HuH-7 (cell line): ENCODE data around the gene RAPH1.

Experiments used
- DNase-seq: peaks from one replicate; pipeline ENCODE4 v3.0.0; 2011; ENCODE audit warnings: low spot score

Gene RAPH1, protein sequence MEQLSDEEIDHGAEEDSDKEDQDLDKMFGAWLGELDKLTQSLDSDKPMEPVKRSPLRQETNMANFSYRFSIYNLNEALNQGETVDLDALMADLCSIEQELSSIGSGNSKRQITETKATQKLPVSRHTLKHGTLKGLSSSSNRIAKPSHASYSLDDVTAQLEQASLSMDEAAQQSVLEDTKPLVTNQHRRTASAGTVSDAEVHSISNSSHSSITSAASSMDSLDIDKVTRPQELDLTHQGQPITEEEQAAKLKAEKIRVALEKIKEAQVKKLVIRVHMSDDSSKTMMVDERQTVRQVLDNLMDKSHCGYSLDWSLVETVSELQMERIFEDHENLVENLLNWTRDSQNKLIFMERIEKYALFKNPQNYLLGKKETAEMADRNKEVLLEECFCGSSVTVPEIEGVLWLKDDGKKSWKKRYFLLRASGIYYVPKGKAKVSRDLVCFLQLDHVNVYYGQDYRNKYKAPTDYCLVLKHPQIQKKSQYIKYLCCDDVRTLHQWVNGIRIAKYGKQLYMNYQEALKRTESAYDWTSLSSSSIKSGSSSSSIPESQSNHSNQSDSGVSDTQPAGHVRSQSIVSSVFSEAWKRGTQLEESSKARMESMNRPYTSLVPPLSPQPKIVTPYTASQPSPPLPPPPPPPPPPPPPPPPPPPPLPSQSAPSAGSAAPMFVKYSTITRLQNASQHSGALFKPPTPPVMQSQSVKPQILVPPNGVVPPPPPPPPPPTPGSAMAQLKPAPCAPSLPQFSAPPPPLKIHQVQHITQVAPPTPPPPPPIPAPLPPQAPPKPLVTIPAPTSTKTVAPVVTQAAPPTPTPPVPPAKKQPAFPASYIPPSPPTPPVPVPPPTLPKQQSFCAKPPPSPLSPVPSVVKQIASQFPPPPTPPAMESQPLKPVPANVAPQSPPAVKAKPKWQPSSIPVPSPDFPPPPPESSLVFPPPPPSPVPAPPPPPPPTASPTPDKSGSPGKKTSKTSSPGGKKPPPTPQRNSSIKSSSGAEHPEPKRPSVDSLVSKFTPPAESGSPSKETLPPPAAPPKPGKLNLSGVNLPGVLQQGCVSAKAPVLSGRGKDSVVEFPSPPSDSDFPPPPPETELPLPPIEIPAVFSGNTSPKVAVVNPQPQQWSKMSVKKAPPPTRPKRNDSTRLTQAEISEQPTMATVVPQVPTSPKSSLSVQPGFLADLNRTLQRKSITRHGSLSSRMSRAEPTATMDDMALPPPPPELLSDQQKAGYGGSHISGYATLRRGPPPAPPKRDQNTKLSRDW

DNA sequence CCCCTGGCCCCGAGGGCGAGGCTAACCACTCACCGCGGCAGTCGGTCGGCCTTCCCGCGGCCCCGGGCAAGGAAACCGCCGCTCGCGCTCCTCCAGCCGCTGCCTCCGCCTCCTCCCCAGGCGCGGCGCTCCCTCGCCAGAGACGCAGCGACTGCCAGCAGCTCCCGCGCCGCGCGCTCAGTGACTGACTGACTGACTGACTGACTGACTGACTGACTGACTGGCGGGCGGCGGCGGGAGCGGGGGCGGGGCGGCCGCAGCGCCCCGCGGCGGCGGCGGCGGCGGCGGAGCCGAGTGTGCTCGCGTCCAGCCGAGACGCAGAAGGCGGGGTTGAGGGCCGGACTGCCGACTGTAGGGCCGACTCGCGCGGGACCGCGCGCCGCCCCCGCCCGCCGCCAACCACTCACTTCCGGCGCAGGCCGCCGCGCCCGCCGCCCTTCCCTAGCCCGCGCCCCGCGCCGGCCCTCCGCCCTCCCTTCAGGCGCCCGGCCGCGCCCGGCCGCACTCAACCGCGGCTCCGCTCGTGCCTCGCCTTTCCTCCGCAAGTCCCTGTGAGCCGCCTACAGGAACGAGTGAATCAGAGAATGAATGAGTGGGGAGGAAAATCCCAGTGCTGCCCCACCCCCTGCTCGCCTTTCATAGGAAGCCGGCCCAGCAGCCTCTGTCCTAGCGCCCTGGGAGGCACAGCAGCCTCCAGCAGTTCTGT, at the start of gene RAPH1:
RAPH1 (minus strand) TSS at position 224 of the 706 bp plus-strand sequence. CDS start 39,948 bp downstream, outside the sequence.
- peak; percentile 82 for DNase-seq

DNA sequence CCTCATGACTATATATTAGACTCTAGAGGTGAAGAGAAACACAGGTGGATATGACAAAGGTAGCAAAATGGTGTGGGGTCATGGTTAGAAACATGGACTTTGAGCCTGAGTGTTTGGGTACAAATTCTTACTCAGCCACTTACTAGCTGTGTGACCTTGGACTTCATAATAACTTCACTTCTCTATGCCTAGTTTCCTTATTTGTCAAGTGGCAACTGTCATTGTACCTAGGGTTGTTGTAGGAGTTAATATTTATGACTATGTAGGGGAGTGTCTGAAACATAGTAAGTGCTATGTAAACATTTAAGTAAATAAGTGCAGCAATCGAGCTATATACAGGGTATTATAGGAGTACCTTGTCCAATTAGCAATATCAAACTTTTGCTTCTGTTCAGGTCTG, 49.7 kb upstream of the RAPH1 start:
- peak; percentile 16 for DNase-seq

DNA sequence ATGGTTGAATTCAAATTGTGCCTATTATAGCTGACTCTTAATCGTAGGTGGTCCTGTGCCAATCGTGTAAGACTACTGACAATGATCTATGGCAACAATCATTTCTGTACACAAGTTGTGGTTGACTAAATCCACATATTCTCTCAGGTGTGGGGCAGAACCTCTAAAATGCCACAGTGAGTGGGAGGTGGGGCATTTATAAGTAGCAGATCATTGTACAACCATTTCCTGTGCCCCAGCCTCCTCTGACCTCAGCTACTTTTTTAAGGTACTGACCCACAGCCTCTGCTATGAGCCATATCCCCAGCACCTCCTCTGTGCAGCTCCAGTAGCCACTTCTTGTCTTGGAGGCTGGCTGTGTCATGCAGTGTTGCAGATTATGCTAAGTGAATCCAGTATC, 48.6 kb upstream of the RAPH1 start:
- DNase-seq: no peak

DNA sequence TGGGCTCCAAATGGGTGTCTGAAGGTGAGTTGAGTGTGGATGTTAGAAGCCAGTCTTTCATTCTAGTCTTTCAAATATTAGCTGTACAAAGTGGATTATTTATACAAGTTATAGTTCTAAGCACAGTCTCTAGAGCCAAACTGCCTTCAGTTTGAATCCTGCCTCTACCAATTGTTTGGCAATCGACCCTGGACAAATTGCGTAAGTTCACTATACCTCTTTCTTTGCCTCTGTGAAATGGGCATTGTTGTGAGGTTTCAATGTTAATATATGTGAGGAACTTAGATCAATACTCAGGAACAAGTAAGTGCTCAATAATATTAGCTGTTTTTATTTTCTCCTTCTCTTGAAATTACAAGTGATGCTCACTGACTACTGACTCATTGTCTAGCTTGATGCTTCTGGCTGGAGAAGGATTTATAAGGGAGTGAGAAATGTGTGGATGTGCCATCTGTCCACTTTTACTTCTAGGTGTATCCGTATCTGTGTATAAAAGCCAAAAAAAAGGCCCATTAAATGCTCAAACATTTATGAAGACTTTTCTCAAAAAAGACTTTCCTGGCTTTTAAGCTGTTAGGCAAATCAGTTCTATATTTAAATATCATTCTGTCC, 48.1 kb upstream of the RAPH1 start:
- DNase-seq: no peak

DNA sequence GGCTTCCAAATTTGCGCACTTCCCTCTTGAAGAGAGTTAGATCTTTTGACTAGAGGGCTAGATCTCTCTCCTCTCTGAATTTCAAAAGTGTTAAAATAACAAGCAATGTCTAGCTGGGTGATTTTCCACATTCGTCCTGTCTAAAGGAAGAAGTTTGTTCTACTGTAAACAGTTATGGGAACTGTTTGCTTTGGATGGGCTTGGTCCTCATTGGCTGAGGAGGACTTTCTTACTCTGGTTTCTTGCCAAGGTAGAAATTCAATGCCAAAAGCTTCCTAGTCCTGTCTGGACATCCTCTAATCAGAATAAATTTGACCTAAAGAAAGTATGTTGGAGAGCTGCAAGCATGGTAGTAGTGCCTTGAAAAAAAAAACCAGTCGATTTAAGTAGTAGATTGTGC, 47.4 kb upstream of the RAPH1 start:
- DNase-seq: no peak

DNA sequence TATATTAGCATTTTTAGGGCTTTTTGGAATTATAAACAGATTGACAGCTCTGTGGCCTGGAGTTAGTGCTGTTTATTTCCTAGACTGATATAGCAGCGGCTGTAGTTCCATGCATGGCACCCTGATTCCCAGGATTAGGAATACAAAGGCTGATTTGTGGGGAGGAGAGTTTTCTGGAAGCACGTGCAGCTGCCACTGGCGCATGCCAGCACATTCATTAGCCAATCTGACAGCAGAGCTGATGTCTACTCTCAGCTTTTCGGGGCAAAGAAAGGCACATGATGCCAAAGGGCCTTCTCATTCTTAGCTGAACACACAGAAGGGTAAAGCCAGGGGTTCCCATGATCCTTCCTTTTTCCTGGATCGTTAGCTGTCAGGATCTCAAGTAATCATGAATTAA, 45.7 kb upstream of the RAPH1 start:
- no peak for DNase-seq

DNA sequence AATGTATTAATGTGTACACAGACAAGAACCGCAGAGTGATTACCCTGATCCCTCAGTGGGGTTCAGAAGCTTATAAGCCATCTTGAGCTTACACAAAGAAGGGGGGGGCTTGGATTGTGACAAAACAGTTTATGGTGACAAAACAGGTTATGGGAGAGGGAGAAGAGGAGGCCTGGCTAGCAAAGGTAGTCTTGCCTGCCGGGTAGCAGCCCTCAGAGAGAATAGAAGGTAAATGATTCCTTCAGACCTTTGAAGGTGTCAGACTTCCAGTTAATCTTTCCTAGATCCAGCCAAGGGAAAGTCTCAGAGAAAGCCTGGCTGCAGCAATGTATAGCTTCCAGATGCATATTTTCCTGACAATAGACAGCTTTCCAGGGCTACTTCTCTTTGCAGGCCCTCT, 44.6 kb upstream of the RAPH1 start:
- no peak for DNase-seq

DNA sequence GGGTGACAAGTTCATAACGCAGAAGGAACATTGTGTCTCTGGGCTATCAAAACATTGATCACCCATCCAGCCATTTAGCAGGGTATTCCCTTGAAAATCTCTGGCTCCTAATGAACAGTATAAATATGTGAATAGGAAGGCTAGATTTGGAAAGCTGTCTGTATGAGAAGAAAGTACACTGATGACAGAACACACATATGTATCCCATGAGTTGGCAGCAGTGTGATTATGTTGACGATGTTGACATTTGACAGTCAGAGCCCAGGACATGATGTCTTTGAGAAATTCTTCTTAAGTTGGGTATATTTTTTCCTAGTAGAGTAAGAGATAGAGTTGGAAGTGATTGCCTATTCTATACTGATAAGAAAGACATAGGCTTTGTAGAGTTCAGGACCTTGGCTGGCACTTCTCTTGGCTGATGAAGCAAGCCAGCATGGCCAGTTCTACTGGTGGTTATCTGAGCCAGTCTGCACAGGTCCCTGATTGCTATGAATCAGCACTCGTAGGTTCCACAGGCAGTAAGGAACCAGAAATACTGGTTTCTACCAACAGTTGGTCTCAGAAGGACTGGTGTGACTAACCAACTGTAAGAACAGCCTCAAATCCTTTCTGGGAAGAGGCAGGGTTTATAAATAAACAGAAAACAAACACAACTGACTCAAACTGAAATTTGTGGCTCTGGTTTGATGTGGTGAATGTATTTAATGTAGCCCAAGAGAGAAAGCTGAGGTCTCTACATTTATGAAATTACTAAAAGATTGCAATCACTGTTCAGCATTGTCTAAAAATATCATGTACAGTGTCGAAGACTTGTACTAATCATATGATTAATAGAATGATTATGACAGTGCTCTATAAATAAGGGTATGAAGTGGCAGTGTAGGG, 43.9 kb upstream of the RAPH1 start:
- DNase-seq: no peak

DNA sequence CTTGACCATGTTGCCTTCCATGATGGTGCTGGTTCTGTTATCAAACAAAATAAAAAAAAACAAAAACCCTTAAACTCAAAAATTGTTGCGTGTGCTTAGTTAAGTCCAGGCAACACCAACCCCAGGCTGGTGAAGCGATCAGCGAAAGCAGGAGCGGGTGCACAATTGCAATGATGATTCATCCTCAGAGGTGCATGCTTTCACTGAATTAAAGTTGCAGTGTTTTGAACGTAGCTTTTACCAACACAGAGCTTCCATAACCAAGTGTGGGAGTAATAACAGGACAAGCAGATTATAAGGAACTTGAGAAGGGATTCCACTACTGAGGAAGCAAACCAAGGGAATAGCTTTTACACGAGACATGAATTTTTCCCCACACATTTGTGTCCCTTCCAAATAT, 39.7 kb upstream of the RAPH1 start:
- DNase-seq: no peak

DNA sequence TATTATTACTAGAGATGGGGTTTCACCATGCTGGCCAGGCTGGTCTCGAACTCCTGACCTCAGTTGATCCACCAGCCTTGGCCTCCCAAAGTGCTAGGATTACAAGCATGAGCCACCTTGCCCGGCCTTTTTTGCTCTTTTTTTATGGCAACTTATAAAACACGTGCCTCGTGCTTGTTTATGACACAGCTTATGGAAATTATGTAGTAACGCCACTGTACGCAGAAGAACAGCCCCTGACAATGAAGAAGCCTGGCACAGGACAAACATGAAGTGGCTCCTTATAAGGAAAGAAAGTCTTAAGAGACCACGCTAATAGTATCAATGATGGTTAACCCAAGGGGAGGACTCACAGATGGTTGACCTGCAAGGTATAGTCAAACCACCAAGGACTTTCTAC, 37.2 kb upstream of the RAPH1 start:
- DNase-seq: no peak

DNA sequence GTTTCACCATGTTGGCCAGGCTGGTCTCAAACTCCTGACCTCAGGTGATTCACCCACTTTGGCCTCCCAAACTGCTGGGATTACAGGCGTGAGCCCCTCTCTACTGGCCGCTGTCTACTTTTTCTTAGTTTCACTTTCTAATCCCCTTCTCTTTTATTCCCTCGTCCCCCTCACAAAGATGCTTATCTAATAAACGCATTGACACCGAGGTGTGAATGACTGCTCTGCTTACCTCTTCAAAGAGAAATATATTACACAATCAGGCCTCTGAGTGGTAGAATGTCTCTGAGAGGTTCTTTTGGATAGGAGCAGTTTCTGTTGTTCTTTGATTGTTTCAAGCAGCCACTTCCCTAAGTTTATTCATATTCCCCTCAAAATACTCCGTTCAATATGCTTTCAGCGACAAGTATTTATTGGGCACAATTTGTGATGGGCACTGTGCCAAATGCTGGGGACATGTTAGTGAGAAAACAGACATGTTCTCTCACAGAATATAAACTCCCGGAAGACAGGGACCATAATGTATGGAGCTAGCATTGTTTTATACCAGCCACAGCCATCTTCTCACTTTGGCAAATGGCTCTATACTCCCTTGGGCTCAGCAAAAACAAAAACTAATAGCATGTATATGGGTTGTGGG, 34.7 kb upstream of the RAPH1 start:
- DNase-seq: no peak

DNA sequence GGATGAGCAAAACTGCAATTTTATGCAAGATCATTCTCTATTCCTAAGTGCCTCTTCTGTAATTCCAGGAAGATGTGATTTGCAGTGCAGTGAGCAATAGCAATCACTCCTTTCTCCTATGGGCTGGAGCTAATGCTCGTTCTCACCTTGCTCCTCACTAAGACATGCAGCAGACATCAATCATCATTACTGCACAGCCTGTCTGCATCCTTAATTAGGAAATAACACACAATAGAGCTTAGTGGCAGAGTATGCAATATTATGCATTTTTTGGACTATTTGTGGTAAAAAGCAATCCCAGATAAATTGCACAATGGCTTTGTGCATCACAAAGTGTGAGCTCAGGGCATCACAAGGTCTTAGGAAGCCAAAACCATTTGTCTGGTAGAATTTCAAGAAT, 32.6 kb upstream of the RAPH1 start:
- no peak for DNase-seq

DNA sequence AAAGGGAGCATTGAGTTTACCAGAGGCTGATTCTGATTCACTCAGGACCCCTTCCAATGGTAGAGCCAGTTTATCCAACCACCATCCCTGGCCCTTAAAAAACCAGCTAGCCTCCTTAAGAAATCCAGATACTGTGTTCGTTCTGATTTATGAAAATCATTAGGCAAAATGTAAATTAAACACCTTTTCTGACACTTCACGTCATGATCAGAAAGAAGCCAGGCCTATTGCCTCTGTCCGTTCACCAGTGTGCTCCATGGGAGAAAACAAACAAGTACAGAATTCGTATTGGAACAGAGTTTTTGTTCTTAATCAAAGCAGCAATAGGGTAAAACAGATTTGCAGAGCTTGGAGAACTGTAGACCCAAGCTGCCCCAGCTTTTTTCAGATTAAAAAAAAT, 31.1 kb upstream of the RAPH1 start:
- no peak for DNase-seq

DNA sequence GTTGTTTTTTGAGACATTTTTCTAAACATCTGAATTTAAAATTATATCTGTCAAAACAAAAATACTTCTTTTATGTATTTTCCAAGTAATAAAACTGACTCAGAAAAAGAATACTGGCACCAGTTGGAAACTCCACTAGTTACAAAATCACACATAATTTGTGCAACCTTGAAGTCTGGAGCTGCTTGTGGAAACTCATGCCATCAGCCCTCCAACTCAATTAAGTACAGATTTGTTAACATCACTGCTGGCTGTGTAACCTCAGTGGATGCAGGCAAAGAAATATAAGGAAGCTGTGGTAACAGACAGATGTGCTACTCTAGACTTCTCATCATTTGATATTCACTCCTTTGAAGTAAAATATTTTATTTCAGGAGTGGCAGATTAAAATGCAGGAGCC, 30.0 kb upstream of the RAPH1 start:
- no peak for DNase-seq

DNA sequence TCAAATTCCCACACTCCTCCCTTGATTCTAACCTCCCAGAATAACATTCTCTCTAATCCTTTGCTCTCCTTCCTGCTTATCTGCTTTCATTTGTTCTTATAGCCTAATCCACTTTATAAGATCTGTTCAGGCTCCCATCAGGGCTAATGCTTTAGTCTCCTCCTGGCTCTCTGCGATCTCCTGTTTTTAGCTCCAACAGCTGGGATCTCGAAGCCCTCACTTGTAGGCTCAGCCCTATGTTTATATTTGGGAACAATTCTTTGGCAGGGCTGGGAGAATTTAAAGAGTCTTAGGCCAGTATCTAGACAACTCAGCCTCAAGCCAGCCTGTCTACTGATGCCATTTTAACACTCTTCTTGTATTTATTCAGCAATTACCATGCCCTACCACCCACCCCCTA, 27.2 kb upstream of the RAPH1 start:
- no peak for DNase-seq

DNA sequence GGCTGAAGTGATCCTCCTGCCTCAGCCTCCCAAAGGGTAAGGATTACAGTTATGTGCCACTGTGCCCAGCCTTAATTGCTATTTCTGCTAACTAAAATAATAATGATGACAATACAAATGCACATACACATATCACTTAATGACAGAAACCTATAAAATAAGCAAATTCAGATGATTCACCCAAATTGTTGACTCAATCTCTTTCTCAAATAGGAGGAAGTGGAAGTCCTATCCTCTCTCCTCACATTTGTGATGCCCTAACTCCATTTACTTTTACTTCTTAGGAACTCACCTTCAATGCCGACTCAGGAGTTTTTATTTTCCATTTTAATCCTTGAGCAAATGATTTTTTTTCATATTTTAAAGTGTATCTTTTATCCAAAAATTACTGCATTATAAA, 24.5 kb upstream of the RAPH1 start:
- no peak for DNase-seq

DNA sequence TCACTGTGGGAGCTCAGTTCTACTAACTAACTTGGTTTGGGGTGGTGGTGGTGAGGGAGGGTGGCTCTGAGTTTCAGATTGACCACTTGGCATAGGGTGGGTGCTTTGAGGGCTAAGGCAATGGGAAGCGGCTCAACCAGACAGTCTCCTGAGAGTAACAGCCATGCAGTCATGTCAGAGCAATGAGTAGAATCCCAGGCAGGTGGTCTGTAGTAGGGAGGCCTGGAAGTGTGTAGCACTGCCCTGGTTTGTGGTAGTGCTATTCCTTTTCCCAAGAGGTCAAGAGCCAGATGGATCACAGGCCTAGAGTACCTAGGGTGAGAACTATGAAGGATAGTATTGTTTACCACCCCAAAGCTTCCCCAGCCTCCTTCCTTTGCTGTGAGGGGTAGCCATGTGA, 18.7 kb upstream of the RAPH1 start:
- DNase-seq: no peak

DNA sequence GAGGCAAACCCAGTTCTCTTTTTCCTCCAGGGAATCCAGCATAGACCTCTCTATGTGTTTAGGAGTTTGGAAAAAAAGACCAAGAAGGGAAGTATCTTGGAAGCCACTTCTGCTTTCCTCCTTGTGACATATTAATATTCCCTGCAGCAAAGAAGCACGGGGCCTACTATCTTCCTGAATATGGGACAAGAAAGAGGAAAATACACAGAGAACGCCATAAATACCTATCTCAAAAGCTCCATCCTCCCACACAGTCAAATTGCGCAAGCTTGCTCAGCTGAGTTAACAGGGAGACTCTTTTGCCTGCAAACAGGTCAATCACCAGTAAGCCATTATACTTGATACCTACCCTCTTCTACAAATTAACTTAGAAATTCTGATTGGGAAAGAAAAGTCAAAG, 16.7 kb upstream of the RAPH1 start:
- peak; percentile 43 for DNase-seq

DNA sequence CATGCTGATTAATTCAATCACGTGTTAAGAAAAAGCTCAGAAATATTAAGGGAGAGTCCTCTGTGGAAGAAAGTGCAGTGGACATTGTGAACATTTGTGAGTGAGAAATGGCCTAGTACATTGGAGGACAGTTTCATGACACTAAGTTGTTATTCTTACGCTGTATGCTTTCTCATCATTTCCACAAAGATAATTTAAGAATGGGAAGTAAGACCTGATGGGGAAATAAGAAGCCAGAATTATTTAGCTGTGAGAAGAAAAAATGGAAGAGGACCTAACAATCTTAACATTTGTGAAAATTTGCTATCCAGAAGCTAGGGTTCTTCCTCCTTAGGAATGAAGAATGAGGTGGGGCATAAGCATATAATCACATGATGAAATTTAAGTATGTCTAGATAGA, 15.2 kb upstream of the RAPH1 start:
- DNase-seq: no peak

DNA sequence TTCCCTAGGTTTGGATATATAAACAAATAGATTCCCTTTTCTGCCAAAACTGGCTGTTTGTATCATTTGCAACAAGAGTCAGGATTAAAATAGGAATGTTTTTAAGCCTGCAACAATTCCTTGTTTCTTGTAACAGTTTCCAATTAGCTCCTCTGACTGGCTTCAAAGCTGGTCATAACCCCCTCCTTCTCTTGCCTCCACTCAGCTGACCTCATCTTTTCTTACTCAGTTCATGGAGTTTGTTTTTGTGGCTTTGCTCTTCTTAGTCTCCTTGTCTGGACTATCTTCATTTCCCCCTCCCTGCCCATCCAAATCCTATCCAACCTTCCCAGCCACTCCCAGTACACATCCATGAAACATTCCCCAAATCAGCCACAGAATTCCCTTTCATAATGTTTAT, 14.3 kb upstream of the RAPH1 start:
- DNase-seq: no peak
